Caco-2 (cell line): ENCODE results near the gene HTR1D. TPM values are rescaled to one million over a fixed set of nuclear protein-coding genes. Genes with fewer than 3 reads are reported as not detected.

Source experiments
- BruUV-seq: library from RNA; stranded (reverse); fragments of 400-500 nt; replicated peaks from 2 replicates; lab custom pipeline; 2021; lab: Mats Ljungman, UMichigan
- CTCF ChIA-PET: fragments of 300-600 bp; sonication (Branson Sonifier 250); formaldehyde crosslinking; loops from one replicate; lab custom pipeline; 2022; ENCODE audit warnings: antibody characterized with exemption; lab: Charles Lee
- POLR2A ChIA-PET: fragments of 300-600 bp; sonication (Branson Sonifier 250); formaldehyde crosslinking; loops from one replicate; lab custom pipeline; 2022; ENCODE audit warnings: antibody characterized with exemption; lab: Charles Lee
- DNase-seq, 2 experiments: peaks; one replicate each; pipeline versions ENCODE4 v3.0.0 to v3.0.0-alpha.2; 2020 to 2022
- H3K27me3 ChIP-seq: replicated peaks from 2 replicates; pipeline ENCODE4 v1.6.0; 2011; ENCODE audit warnings: low read length; ENCODE audit not compliant: control insufficient read depth, insufficient read depth
- H3K36me3 ChIP-seq: 2 replicates; pipeline ENCODE4 v1.5.1; 2011; ENCODE audit warnings: low read length; ENCODE audit not compliant: control insufficient read depth, insufficient read depth
- H3K4me1 ChIP-seq: fragments of 250-450 bp; sonication (Bioruptor Pico); 2 replicates; pipeline ENCODE4 v1.5.1; 2020; ENCODE audit warnings: mild to moderate bottlenecking
- H3K4me3 ChIP-seq: 2 replicates; pipeline ENCODE4 v1.5.1; 2011; ENCODE audit warnings: low read depth, mild to moderate bottlenecking, control low read depth, low read length
- H3K9me3 ChIP-seq: fragments of 250-450 bp; sonication (Bioruptor Pico); 2 replicates; pipeline ENCODE4 v1.5.1; 2020; ENCODE audit warnings: mild to moderate bottlenecking, moderate library complexity
- H3K27ac Mint-ChIP-seq: one replicate; pipeline ENCODE4 v1.8.0; 2022; ENCODE audit warnings: mixed read lengths; ENCODE audit not compliant: unreplicated experiment
- H3K27me3 Mint-ChIP-seq: one replicate; pipeline ENCODE4 v1.8.0; 2022; ENCODE audit warnings: mixed read lengths; ENCODE audit not compliant: insufficient read depth, unreplicated experiment
- H3K36me3 Mint-ChIP-seq: one replicate; pipeline ENCODE4 v1.8.0; 2022; ENCODE audit warnings: mild to moderate bottlenecking, mixed read lengths; ENCODE audit not compliant: insufficient read depth, unreplicated experiment
- H3K4me1 Mint-ChIP-seq: one replicate; pipeline ENCODE4 v1.8.0; 2022; ENCODE audit warnings: low read depth, mixed read lengths; ENCODE audit not compliant: unreplicated experiment
- H3K4me3 Mint-ChIP-seq: one replicate; pipeline ENCODE4 v1.8.0; 2022; ENCODE audit warnings: mild to moderate bottlenecking, moderate library complexity, mixed read lengths; ENCODE audit not compliant: unreplicated experiment
- H3K9me3 Mint-ChIP-seq: one replicate; pipeline ENCODE4 v1.8.0; 2022; ENCODE audit warnings: mixed read lengths; ENCODE audit not compliant: unreplicated experiment
- intact Hi-C: fragments of 100-400 bp; cut with micrococcal nuclease; formaldehyde crosslinking; loops from one replicate; pipeline ENCODE4 v1.10.0; 2022; ENCODE audit not compliant: unreplicated experiment
- total RNA-seq: library from RNA; stranded (reverse); gene quantifications from 2 replicates; pipeline ENCODE4 v1.2.3, GENCODE V29; 2022
- TF ChIP-seq, protein P1 (sequence below), 2 experiments: fragments of 200-600 bp in 1 of 2; IDR thresholded peaks; 1 replicate in 1 of 2; 2 replicates in 1 of 2; pipeline versions ENCODE4 v1.5.1 to v1.8.0; 2011 to 2022; ENCODE audit warnings: antibody characterized with exemption in 1 of 2, control low read depth in 1 of 2, inconsistent platforms in 1 of 2, low read depth in 1 of 2, low read length in 1 of 2, mild to moderate bottlenecking in 1 of 2, moderate library complexity in 1 of 2; ENCODE audit not compliant: insufficient read depth in 1 of 2, severe bottlenecking in 1 of 2, unreplicated experiment in 1 of 2

HTR1D gene
- total RNA-seq, 1 experiment from 2014 or later = 8.7 TPM

DNA sequence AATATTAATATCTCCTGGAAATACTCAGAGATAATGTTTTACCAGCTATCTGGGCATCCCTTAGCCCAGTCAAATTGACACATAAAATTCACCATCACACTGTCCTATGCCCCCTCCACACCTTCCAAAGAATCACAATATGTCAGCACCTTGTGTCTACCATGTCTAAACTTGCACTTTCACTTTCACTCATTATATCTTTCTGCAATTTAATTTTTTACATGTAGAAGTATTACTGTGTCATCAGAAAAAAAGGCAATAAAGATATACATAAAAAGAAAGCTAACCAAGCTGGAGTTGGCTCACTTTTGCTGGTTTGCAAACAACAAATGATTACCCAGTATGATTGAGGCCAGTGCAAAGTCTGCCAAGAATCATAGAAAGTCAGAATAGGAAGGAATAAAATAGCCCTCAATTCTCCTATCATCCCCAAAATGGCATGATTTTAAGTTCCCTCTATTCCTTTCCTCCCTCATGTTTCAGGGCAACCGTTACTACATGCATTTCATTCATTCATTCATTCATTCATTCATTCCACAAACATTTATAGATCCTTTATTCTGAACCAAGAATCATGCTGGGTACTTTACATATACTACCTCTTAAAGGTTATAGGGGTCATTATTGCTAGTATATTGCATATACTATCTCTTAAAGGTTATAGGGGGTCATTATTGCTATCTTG is 42.7 kb downstream of the HTR1D start:
- Mint-ChIP-seq H3K36me3 (no peaks in the 10 kb centered on the region), H3K27ac (no peak overlapping the region), H3K27me3 (no peaks in the 10 kb centered on the region), H3K4me1 (no peaks in the 10 kb centered on the region), H3K4me3 (no peak overlapping the region), H3K9me3 (no peaks in the 10 kb centered on the region)
- no TSS peak for BruUV-seq
- ChIA-PET CTCF (no interaction called here), POLR2A (no interaction called here)
- no peaks in the 10 kb centered on the region for H3K36me3 ChIP-seq
- TF ChIP-seq, protein P1, sequence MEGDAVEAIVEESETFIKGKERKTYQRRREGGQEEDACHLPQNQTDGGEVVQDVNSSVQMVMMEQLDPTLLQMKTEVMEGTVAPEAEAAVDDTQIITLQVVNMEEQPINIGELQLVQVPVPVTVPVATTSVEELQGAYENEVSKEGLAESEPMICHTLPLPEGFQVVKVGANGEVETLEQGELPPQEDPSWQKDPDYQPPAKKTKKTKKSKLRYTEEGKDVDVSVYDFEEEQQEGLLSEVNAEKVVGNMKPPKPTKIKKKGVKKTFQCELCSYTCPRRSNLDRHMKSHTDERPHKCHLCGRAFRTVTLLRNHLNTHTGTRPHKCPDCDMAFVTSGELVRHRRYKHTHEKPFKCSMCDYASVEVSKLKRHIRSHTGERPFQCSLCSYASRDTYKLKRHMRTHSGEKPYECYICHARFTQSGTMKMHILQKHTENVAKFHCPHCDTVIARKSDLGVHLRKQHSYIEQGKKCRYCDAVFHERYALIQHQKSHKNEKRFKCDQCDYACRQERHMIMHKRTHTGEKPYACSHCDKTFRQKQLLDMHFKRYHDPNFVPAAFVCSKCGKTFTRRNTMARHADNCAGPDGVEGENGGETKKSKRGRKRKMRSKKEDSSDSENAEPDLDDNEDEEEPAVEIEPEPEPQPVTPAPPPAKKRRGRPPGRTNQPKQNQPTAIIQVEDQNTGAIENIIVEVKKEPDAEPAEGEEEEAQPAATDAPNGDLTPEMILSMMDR (IDR thresholded peaks at IDR 0.05; ENCODE audit: insufficient read depth in 1 of 2, low read depth in 1 of 2, low read length in 1 of 2, severe bottlenecking in 1 of 2, unreplicated experiment in 1 of 2) = no peak
- H3K9me3 ChIP-seq = no peaks in the 10 kb centered on the region
- no peak overlapping the region for H3K4me3 ChIP-seq
- peaks cover 4% of the 10 kb centered on the region; the same call in 1 of the 2 replicates for H3K4me1 ChIP-seq
- DNase-seq = no peak
- no peaks in the 10 kb centered on the region for H3K27me3 ChIP-seq
- intact Hi-C loops = no loop called here

DNA sequence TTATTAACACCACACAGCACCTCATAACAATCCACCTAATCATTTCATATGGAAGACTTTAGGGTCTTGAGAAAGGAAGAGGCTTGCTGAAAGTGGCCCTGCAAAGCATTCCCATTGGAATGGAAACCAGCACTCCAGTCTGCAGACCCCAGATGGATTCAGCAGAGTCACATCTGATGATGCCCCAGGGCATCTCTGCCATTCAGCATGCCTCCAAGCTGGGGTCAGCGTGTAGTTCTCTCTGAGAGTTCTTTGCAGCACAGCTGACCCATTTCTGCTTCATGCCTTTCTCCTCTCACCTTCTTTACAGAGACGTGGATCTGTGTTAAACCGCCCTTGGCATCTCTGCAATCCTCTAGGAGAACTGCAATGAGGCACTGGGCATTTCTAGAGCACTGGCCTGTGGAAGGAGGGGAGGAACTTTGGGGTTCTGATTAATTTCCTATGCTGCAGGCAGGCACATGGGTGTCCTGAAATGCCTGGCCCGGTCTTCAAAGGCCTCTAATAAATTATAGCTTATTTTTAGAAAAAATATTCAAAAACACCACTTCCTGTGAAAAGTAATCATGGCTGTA is 46.0 kb downstream of the HTR1D start:
- Histone ChIP-seq H3K9me3 (no peaks in the 10 kb centered on the region), H3K4me3 (no peak overlapping the region), H3K27me3 (no peaks in the 10 kb centered on the region), H3K36me3 (no peaks in the 10 kb centered on the region), H3K4me1 (peaks cover 4% of the 10 kb centered on the region; the same call in 1 of the 2 replicates)
- ChIA-PET CTCF (no interaction called here), POLR2A (no interaction called here)
- TF ChIP-seq, protein P1 (IDR thresholded peaks at IDR 0.05; ENCODE audit: insufficient read depth in 1 of 2, low read depth in 1 of 2, low read length in 1 of 2, severe bottlenecking in 1 of 2, unreplicated experiment in 1 of 2) = no peak
- Mint-ChIP-seq H3K27ac (no peak overlapping the region), H3K4me1 (peaks cover 3% of the 10 kb centered on the region), H3K27me3 (no peaks in the 10 kb centered on the region), H3K36me3 (peaks cover 9% of the 10 kb centered on the region), H3K4me3 (no peak overlapping the region), H3K9me3 (no peaks in the 10 kb centered on the region)
- no TSS peak for BruUV-seq
- DNase-seq = no peak
- intact Hi-C loops = no loop called here

DNA sequence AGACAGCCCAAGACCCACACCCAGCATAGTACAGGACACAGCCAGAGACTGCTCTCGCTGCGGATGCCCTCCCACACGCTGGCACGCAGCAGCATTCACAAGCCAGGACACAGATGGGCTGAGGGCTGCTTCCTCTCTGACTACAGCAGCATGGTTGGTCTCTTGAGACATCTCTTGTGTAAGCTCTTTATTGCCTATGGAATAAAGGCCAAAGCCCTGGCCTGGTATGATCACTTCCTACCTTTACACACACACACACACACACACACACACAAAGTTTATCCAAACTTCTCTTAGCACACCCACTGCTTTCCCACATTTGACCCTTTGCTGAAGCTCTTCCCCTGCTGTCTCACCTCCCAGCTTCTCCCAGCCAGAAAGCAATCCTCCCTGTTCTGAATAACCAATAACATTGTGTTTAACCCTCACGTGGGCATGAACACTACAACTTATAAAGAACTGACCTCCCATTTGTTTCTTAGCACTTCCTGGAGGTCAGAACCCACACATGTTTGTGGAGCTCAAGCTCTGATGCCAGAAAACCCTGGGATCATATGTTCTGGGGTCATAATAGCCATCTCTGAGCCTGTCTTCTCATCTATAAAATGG is 47.5 kb downstream of the HTR1D start:
- Mint-ChIP-seq H3K36me3 (peaks cover 9% of the 10 kb centered on the region), H3K4me1 (peaks cover 10% of the 10 kb centered on the region), H3K4me3 (no peak overlapping the region), H3K27ac (no peak overlapping the region), H3K27me3 (no peaks in the 10 kb centered on the region), H3K9me3 (no peaks in the 10 kb centered on the region)
- BruUV-seq = no TSS peak
- no peak for DNase-seq
- POLR2A ChIA-PET = no interaction called here
- CTCF ChIA-PET = no interaction called here
- H3K36me3 ChIP-seq = no peaks in the 10 kb centered on the region
- peaks cover 4% of the 10 kb centered on the region; the same call in 1 of the 2 replicates for H3K4me1 ChIP-seq
- no peaks in the 10 kb centered on the region for H3K27me3 ChIP-seq
- no peak overlapping the region for H3K4me3 ChIP-seq
- H3K9me3 ChIP-seq = no peaks in the 10 kb centered on the region
- TF ChIP-seq, protein P1 (IDR thresholded peaks at IDR 0.05; ENCODE audit: insufficient read depth in 1 of 2, low read depth in 1 of 2, low read length in 1 of 2, severe bottlenecking in 1 of 2, unreplicated experiment in 1 of 2) = no peak
- intact Hi-C loops = loop anchor here (5.0 kb wide), 2 partner anchors 48 to 153 kb away; partner anchors contain the start of genes KDM1A and TEX46
